Measurements from ENCODE around the gene DARS2.
"Not testable (repeated sequence)": the region's sequence is repeated elsewhere in the genome, so short reads cannot be mapped to it uniquely, and the experiment has no call there.

DARS2 gene

DNA sequence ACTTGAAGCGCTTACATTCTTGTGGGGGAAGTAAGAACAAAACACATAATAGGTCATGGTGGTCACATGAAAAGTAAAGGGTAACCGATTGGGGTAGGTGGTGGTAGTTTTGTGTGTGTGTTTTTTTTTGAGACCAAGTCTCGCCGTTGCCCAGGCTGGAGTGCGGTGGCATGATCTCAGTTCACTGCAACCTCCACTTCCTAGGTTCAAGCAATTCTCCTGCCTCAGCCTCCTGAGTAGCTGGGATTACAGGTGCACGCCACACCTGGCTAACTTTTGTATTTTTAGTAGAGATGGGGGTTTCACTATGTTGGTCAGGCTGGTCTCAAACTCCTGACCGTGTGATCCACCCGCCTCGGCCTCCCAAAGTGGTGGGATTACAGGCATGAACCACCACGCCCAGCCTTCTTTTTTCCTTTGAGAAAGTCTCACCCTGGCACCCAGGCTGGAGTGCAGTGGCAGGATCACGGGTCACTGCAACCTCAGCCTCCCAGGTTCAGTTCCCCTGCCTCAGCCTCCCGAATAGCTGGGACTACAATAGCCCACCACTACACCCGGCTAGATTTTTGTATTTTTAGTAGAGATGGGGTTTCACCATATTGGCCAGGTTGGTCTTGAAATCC is 37.8 kb downstream of the DARS2 start:
- not testable (repeated sequence) for DNase-seq (ENCODE audit: low read depth)

DNA sequence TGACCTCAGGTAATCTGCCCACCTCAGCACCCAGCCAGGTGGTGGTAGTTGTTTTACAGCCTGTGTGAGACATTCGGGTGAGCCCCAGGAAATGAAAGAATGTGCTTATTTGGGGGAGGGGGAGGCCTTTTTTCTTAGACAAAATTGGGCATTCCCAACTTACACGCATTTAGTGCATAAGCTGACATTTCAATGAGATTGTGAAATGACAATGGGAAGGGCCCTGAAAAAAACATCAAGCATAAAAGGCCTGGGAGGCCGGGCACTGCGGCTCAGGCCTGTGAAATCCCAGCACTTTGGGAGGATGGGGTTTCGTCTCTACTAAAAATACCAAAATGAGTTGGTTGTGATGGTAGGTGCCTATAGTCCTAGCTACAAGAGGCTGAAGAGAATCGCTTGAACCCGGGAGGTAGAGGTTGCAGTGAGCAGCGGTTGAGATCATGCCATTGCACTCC is 38.3 kb downstream of the DARS2 start:
- DNase-seq (ENCODE audit: low read depth): no peak

DNA sequence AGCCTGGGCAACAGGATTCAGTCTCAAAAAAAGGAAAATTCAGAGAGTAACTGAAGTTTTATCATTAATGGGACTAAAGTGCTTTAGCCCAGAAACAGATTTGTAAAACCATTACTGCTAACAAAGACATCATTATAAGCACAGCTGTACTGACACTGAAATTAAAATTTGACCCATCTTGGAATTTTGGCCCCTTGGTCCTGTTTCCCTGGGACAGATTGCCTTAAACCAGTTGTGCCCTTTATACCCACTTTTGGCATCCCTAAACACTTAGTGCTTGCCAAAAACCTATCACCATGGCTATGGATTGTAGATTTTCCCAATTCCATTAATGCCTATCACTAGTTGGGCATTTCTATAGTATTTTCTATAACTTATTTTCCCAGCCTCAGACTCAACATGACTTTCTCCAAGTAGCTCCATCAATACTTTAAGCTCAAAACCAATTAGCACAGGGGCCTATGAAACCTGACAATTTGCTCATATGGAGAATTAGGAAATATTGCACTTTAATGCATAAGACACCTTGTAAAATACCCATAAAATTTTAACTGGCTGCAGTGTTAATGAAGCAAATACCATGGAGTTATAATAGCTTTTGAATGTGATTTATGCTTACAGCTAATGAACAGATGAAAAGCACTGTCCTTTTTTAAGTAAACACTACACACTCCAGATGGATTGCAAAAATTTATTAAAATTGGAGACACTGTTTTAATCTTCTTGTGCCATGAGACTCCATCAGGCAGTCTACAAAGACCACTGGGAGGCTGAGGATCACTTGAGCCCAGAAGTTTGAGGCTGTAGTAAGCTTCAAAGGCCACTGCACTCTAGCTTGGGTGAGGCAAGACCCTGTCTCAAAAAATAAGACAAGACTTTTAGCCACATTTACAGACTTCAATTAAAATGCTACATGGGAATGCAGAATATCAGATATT is 39.0 kb downstream of the DARS2 start:
- no peak for DNase-seq (ENCODE audit: low read depth)

DNA sequence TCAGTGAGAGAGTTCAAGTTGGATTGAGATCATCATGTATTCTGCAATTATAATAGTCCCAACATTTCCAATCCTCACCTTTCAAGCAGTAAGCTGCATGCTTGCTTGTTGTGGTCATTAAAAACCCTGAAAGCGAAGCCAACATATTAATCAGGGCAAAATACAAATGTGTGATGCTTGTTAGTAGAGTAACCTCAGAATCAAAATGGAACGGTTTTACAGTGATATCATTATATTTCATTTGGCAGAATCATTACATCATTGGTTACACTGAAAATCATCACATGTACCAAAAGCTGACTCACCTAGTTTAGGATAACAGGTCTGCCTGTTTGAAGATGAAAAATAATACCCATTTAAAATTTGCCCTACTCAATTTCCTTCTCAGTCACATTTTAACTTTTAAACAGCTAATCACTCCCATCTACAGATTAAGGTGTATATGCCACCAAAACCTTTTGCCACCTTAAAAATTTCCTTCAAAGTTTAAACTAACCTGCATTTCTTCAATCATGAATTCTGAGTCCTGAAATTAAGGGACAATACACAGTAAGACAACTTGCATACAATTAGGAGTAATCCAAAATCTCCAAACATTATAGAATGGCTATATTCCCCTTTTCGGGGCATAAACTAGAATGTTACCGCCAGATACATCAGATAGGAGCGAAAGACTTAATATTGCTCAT is 39.9 kb downstream of the DARS2 start:
- DNase-seq (ENCODE audit: low read depth): no peak

DNA sequence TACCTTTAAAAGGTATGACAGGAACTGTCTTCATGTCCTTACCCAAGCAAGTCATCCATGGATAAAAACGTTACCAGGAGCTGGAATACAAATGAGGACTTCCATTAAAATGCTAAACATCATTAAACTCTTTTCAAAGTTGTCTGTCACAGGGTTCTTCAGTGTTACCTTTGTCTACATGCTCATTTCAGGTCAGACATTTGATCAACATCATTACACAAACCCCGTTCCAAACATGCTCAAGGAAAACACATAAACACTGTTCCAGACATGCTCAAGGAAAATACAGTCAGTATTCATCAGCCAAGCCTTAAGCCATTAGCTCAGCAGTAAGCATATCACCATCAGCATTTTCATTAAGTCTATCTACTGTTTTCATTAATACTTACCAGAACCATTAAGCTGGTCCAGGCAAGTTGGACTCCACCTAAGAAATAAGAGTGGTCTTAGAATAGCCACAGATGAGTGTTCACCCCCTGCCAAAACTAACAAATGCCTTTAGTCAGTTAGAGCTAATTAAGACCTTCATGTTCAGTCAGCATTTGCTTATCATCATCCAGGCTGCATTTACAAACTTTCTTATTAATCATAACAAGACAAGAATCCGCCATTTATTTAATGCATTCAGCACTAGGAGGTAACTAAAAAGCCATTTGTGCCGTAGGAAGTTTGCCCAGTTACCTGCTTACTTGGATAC is 41.1 kb downstream of the DARS2 start:
- no peak for DNase-seq (ENCODE audit: low read depth)

DNA sequence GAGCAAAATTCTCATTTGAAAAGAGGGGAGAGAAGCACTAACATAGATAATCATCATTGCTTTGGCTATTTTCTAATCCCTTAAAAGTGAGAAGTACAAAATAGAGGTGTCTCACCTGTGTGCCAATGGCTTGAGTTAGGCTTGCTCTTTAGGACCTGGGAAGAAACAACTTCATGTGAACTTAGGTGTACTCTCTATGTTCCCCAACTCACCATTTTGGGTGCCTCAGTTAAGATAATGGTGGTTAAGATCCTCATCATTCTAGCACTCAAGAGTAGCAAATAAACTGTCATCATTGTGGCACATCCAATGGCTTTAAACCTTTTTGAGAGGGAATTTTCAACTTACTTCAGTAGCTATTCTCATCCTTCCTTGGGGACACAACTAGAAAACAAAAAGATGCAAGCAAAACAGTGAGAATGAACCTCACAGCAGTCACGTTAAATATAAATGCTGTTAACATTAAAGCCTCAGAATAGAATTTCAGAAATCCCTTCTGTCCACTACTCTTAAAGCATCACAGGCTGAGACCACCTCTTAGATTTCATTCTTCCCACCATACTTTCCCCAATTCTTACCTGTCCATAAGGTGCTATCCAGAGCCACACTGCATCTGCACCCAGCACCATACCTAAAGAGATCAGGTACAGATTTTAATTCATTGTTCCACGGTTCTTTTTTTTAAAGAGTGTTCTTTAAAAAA is 42.1 kb downstream of the DARS2 start:
- no peak for DNase-seq (ENCODE audit: low read depth)

DNA sequence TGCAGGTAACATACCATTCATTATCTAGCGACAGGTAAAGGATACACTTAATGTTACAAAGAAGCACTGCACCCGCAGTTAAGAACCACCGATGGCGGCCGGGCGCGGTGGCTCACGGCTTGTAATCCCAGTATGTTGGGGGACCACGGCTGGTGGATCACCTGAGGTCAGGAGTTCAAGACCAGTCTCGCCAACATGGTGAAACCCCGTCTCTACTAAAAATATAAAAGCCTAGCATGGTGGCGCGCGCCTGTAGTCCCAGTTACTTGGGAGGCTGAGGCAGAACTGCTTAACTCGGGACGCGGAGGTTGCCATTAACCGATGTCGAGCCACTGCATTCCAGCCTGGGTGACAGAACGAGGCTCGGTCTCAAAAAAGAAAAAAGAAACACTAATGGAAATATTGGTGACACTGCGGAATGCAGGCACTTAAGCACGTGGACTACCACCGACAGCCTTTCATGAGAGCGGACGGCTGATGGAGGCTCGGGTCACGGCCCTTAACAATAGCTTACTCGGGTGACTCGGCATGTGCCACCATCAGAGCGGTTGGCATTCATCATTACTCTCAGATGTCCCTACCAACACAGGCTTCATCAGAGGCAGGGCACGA is 42.8 kb downstream of the DARS2 start:
- peak; percentile 29 for DNase-seq (ENCODE audit: low read depth)

DNA sequence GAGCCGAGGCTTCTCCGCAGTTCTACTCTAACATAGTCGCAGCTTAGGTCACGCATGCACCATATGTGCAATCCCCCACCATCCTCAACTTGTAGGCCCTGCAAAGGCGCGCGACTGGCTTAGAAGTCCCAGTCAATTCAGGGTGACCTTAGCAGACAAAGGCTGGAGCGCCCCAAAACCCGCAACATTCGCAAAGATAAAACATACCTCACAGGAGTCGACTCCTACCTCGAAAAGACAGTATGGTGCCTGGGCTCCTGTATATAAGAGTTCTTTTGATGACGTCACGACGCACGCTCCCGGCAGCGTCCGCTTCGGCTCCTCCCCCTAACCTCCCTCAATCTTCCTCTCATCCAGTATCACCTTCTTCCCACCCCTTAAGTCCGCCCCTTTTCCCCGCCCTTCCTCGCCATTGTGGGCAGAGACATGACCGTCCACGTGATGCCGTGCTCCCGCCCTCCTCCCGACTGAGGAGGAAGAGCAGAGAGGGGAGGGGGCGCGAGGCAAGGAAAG is 43.3 kb downstream of the DARS2 start, which contains the start of gene GAS5:
Gene GAS5, minus strand, starts transcription at position 237 of the 513 bp plus-strand sequence.
- DNase-seq (ENCODE audit: low read depth): peak; percentile 97

DNA sequence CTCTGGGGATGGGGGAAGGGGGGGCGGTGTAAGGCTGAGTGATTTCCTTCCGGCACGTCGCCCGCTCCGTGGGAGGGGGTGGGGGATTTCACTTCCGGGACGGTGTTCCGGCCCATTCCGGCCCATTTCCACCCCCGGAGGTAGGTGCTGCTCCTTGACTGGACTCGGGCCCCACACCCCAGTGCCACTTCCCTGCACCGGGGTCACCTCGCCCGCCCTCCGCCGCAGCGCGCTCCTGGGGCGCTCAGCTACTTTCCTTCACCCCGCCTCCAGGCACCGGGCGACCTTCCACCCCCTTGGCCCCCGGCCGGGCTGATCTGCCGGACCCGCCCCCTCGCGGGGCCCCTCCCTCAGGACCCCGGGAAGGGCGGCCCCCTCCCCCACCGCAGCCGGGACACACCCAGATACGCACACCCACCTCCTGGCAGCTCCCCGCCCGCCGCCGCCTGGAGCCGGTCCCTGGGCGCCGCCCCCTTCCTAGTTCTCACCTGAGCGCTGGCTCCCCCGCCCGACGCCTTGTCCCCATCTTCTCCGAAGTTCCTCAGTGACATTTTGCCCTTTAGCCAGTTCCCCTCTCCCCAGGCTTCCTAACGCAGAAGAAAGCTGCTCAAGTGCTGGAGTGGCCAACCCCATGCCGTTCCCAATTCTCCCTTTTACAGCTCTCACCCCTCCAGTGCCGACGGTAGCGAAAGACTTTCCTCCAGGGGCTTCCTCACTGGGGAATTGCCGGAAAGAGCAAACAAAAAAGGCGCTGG is 44.0 kb downstream of the DARS2 start, which contains the start of gene ZBTB37:
Gene ZBTB37, plus strand, starts transcription at position 115 of the 755 bp plus-strand sequence. CDS start 1,846 bp downstream, outside the sequence.
- DNase-seq (ENCODE audit: low read depth): peak; percentile 80

DNA sequence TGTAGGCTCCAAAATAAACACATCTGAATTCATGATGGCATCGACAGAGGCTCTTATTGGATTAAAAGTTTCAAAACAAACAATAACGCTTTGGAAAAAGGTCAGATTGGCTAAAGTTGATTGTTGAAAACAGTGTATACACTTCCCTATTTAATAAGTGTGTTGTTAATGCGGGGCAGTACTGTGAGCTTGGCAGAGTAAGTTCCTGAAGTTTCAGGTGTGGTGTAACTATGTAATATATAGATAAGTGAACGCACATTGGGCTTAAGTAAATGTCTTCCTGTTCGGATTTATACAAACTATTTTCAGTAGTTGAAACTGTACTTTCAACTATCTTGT is 44.5 kb downstream of the DARS2 start:
- no peak for DNase-seq (ENCODE audit: low read depth)

DNA sequence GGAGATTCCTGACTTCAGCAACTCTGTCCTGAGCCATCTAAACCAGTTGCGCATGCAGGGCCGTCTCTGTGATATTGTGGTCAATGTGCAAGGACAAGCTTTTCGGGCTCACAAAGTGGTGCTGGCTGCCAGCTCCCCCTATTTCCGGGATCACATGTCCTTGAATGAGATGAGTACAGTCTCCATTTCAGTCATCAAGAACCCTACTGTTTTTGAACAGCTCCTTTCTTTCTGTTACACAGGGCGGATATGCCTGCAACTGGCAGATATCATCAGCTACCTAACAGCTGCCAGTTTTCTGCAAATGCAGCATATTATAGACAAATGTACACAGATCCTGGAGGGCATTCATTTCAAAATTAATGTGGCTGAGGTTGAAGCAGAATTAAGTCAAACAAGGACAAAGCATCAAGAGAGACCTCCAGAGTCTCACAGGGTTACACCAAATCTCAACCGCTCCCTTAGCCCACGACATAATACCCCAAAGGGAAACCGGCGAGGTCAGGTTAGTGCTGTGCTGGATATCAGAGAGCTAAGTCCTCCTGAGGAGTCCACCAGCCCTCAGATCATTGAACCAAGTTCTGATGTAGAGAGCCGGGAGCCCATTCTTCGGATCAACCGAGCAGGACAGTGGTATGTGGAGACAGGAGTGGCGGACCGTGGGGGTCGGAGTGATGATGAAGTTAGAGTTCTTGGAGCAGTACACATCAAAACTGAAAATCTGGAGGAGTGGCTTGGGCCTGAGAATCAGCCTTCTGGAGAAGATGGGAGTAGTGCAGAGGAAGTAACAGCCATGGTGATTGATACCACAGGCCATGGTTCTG is 46.0 kb downstream of the DARS2 start:
- no peak for DNase-seq (ENCODE audit: low read depth)

DNA sequence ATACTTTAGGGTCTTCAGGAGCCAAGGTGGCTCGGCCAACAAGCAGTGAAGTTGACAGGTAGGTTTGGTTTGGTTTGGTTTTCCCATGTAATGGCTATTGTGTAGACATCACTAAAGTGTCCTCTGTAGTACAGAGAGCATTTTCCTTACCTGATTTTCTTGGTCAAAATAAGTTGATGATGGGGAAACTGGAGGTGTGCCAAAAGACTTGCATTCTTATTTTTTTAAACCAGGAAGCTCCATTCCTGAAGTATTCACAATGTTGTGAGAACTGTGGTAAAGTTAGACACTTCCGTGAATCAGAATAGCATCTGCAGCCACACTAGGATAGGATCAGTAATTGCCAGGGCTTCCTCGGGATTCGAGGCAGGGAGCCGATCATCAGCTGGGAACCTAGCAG is 46.6 kb downstream of the DARS2 start:
- DNase-seq (ENCODE audit: low read depth): no peak

DNA sequence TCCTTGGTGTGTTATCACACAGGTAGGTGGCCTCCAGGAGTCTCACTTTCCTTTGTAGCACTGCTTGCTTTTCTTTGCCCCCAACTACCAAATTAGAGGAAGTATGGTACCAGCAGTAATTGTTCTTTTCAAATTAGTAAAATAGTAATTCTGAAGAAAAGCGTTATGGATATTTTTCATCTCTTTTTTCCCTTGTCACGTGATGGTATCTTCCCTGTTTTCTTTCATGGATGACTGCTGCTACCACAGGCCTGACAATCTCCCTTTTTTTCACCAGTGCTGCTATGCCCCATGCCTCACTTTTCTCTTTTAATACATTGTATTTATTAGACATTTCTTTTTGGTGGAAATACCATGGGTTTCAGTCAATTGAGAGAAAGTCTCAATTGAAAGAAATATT is 47.0 kb downstream of the DARS2 start:
- no peak for DNase-seq (ENCODE audit: low read depth)

DNA sequence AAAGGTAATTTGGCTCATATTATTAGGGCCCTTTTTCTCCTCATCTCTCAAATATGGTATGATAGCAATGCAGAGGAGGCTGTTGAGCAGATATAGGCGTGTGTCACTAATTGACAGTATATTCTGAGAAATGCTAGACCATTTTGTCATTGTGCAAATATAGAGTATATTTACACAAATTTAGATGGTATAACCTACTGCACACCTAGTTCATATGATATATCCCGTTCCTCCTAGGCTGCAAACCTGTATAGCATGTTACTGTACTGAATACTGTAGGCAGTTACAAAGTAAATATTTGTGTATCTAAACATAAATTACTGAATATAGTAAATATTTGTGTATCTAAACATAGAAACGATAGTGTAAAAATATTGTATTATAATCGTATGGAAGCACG is 52.3 kb downstream of the DARS2 start:
- DNase-seq (ENCODE audit: low read depth): no peak

DNA sequence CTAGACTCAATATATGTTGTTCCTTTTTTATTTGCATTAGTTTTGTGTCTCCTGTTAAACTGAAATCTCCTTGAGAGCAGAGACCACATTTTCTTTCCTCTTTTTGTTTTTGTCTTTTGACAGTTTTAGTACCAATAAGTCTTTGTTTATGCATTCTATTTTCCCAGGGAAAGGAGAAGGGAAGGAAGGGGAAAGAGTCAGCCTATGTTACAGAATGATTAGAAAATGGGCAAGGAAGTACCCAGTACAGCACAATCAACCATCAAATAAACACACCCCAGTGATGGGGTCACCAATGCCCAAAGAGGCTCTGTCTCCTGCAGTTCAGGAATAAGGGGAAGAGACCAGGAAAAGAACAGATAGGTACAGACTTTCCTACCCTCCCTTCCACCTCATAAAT is 53.8 kb downstream of the DARS2 start:
- no peak for DNase-seq (ENCODE audit: low read depth)

DNA sequence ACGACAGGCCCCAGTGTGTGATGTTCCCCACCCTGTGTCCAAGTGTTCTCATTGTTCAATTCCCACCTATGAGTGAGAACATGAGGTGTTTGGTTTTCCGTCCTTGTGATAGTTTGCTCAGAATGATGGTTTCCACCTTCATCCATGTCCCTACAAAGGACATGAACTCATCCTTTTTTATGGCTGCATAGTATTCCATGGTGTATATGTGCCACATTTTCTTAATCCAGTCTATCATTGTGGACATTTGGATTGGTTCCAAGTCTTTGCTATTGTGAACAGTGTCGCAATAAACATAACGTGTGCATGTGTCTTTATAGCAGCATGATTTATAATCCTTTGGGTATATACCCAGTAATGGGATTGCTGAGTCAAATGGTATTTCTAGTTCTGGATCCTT is 56.6 kb downstream of the DARS2 start:
- not testable (repeated sequence) for DNase-seq (ENCODE audit: low read depth)

DNA sequence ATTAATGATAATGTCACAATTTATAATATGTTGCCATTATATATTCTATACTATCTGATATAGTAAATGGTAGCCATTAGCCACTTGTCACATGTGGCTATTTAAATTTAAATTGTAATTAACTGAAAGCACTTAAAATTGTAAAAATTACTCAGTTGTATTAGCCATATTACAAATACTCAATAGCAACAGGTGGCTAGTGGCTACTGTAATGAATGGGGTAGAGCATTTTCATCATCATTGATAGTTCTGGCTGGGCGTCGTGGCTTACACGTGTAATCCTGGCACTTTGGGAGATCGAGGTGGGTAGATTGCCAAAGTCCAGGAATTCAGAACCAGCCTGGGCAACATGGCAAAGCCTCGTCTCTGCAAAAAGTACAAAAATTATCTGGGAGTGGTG is 60.2 kb downstream of the DARS2 start:
- no peak for DNase-seq (ENCODE audit: low read depth)

DNA sequence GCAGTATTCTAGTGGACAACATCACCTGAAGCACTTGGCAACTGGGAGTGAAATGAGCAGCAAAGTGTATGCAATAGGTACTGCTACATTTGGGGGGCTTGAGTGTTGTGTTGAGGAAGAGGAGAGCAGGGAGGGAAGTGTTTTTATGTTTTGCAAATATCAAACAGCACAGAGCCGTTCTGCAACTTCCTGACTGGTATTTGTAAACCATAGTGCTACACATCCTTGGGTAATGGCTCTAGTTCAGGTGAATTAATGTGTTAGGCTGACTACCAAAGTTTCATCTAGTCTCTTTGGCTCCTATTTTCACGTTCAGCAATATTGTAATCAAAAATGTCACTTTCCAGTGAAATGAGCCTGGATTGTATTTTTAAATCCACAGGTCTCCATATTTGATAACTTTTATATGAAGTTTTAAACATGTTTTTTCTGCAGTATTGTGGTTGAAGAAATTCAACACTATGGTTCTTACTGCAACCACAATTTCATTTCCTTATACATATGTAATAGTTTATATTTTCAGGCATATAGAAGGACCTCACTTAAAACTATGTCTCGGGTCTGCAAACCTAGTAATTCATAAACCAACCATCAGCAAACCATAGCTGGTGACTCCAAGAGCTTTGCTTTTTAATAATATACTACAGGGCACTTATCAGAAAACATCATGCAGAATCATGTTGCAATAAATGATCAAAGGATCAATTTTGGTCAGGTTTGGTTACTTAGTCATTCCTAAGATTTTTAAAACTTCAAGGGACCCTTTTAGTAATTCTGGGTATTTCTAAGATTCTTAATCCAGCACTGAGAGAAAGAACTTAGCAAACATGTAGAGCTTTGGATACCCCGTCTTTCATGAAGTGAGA is 62.5 kb downstream of the DARS2 start:
- no peak for DNase-seq (ENCODE audit: low read depth)
